Keratinocyte (primary cell): ENCODE measurements around the gene ZNRD2. TPM values are rescaled to one million over a fixed set of nuclear protein-coding genes. Genes with fewer than 3 reads are reported as not detected.

Experiments used
- DNase-seq: peaks from one replicate; pipeline ENCODE4 v3.0.0-alpha.2; 2011; ENCODE audit warnings: low read depth, missing footprints, low spot score
- FAIRE-seq: peaks from 2 replicates; lab custom pipeline; 2011; peaks lifted over from hg19 to GRCh38; lab: Jason Lieb, UNC
- H2AFZ ChIP-seq: 2 replicates; pipeline ENCODE4 v1.6.0; 2012; ENCODE audit warnings: low read length, control low read depth, inconsistent platforms; ENCODE audit not compliant: control insufficient read depth
- H3K27ac ChIP-seq: 2 replicates; pipeline ENCODE4 v1.5.1; 2011; ENCODE audit warnings: low read length; ENCODE audit not compliant: control insufficient read depth, insufficient read depth
- H3K27me3 ChIP-seq: 3 replicates; pipeline ENCODE4 v1.6.0; 2011; ENCODE audit warnings: low read length; ENCODE audit not compliant: control insufficient read depth, insufficient read depth; ENCODE audit errors: extremely low read depth
- H3K36me3 ChIP-seq, 2 experiments: 2 replicates in 1 of 2; 3 replicates in 1 of 2; pipeline ENCODE4 v1.5.1; 2011; ENCODE audit warnings: low read length in 2 of 2, mild to moderate bottlenecking in 1 of 2; ENCODE audit not compliant: control insufficient read depth in 2 of 2, insufficient read depth in 2 of 2; ENCODE audit errors: extremely low read depth in 1 of 2
- H3K4me1 ChIP-seq: 3 replicates; pipeline ENCODE4 v1.5.1; 2011; ENCODE audit warnings: low read length; ENCODE audit not compliant: control insufficient read depth, insufficient read depth; ENCODE audit errors: extremely low read depth
- H3K4me2 ChIP-seq: 3 replicates; pipeline ENCODE4 v1.6.0; 2011; ENCODE audit warnings: low read depth, low read length; ENCODE audit not compliant: control insufficient read depth, insufficient read depth; ENCODE audit errors: extremely low read depth
- H3K4me3 ChIP-seq, 3 experiments: fragments of 200-600 bp in 1 of 3; sonication (generic) in 1 of 3; 2 replicates in 2 of 3; 3 replicates in 1 of 3; pipeline ENCODE4 v1.5.1; 2011 to 2016; ENCODE audit warnings: low read length in 3 of 3, mild to moderate bottlenecking in 3 of 3, control low read depth in 2 of 3, inconsistent platforms in 1 of 3, low read depth in 1 of 3, mixed read lengths in 1 of 3, mixed run types in 1 of 3, moderate library complexity in 1 of 3; ENCODE audit not compliant: control insufficient read depth in 2 of 3, insufficient read depth in 2 of 3; ENCODE audit errors: extremely low read depth in 1 of 3
- H3K79me2 ChIP-seq: 2 replicates; pipeline ENCODE4 v1.6.0; 2012; ENCODE audit warnings: low read length; ENCODE audit not compliant: control insufficient read depth, insufficient read depth
- H3K9ac ChIP-seq: 3 replicates; pipeline ENCODE4 v1.6.0; 2011; ENCODE audit warnings: low read length; ENCODE audit not compliant: control insufficient read depth, insufficient read depth; ENCODE audit errors: extremely low read depth
- H3K9me1 ChIP-seq: 3 replicates; pipeline ENCODE4 v1.6.0; 2011; ENCODE audit warnings: low read length; ENCODE audit not compliant: control insufficient read depth, insufficient read depth; ENCODE audit errors: extremely low read depth
- H3K9me3 ChIP-seq: 2 replicates; pipeline ENCODE4 v1.5.1; 2012; ENCODE audit warnings: low read depth, low read length; ENCODE audit not compliant: control insufficient read depth
- H4K20me1 ChIP-seq: 3 replicates; pipeline ENCODE4 v1.6.0; 2011; ENCODE audit warnings: low read length; ENCODE audit not compliant: control insufficient read depth, insufficient read depth; ENCODE audit errors: extremely low read depth
- CTCF ChIP-seq, 3 experiments: IDR thresholded peaks in 1 of 3; conservative IDR thresholded peaks in 1 of 3; optimal IDR thresholded peaks in 1 of 3; 2 replicates in 2 of 3; 3 replicates in 1 of 3; pipeline versions ENCODE3 to v1.5.1; 2011; ENCODE audit warnings: low read length in 3 of 3, mild to moderate bottlenecking in 3 of 3, moderate library complexity in 2 of 3, control low read depth in 1 of 3, inconsistent platforms in 1 of 3; ENCODE audit not compliant: insufficient read depth in 2 of 3; ENCODE audit errors: extremely low read depth in 1 of 3
- EZH2 ChIP-seq: IDR thresholded peaks from one replicate; pipeline ENCODE4 v1.6.1; 2012; ENCODE audit warnings: inconsistent platforms, mild to moderate bottlenecking, low read length, moderate library complexity
- dilution Hi-C: fragments of 300-500 bp; cut with MboI; formaldehyde crosslinking; loops from one replicate; pipeline ENCODE4 v1.7.0; 2020; ENCODE audit warnings: low sequenced_read_pairs; ENCODE audit not compliant: extremely low pct_ligation_motif_present
- polyA plus RNA-seq, 5 experiments: library from polyadenylated mRNA; depleted of rRNA in 3 of 5; stranded (reverse) in 3 of 5; stranded (forward) in 1 of 5; unstranded in 1 of 5; fragments of >200 nt; gene quantifications; 1 replicate in 1 of 5; 2 replicates in 3 of 5; 3 replicates in 1 of 5; pipeline versions ENCODE4 v1.2.1 to v1.2.3, GENCODE V29; 2011 to 2012; ENCODE audit warnings: missing spikeins in 2 of 5, low read depth in 1 of 5, low replicate concordance in 1 of 5

ZNRD2 gene
- polyA plus RNA-seq, 1 donor (not counting 4 experiments of a cell fraction or from before 2014, with no cell fraction given), result 33.6 TPM

DNA sequence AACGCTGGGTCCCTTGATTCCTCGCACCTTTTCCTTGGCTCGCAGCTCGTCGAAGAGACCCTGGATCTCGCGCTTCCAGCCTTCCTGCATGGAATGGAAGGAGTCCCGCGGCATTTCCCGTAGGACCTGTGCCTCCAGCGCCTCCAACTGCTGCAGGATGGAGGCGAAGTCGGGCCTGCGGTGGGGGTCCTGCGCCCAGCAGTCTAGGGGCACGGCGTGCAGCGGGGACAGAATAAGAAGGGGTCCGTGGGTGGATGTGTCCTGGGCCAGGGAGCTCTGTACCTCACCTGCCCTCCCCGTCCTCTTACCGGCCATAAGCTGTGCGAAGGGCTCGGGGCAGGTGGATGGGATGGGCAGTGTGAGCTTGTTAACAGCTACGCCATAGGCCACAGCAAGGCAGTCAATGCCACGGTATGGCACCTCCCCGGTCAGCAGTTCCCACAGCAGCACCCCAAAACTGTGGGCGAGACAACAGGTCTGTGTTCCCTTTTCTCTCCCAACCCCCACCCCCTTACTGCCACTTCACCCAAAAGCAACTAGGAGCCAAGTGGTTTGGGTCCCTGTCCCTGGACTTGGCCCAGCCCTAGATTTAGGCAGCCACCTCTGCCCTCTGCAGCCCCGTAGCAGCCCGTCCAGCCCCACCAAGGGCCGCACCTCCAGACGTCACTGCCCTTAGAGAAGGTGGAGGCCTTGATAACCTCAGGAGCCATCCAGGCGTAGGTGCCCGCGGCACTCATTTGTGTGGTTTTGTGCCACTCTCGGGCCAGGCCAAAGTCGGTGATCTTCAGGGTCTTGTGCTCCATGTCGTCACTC is 37.5 kb downstream of the ZNRD2 start:
- TF ChIP-seq EZH2, result no peak
- no peak for TF ChIP-seq CTCF (optimal IDR thresholded peaks at IDR 0.05 in 1 of 3, IDR thresholded peaks at IDR 0.05 in 1 of 3, conservative IDR thresholded peaks at IDR 0.05 in 1 of 3; ENCODE audit: extremely low read depth in 1 of 3, insufficient read depth in 2 of 3, low read length in 3 of 3)
- Histone ChIP-seq H3K9me1 (no peaks in the 10 kb centered on the region), H3K27ac (no peak overlapping the region), H3K4me3 (peak overlapping the region in 1 of 3 experiments; percentile 34), H3K4me2 (peak overlapping the region; percentile 58), H3K4me1 (peaks cover 18% of the 10 kb centered on the region), H3K36me3 (peaks cover 26 to 27% of the 10 kb centered on the region in 2 experiments), H3K27me3 (no peaks in the 10 kb centered on the region), H2AFZ (no peak overlapping the region), H3K79me2 (peaks cover 23% of the 10 kb centered on the region), H3K9me3 (no peaks in the 10 kb centered on the region), H3K9ac (no peak overlapping the region), H4K20me1 (no peaks in the 10 kb centered on the region)
- DNase-seq (no peak), FAIRE-seq (no peak)
- dilution Hi-C loops, result no loop called here

- Histone ChIP-seq H3K9me3 (no peaks in the 10 kb centered on the region), H3K4me1 (peaks cover 24% of the 10 kb centered on the region), H3K27ac (no peak overlapping the region), H3K9ac (no peak overlapping the region), H3K4me3 (no peak overlapping the region), H3K4me2 (no peak overlapping the region), H2AFZ (no peak overlapping the region), H4K20me1 (no peaks in the 10 kb centered on the region), H3K79me2 (peaks cover 36% of the 10 kb centered on the region), H3K9me1 (no peaks in the 10 kb centered on the region), H3K36me3 (peaks cover 23 to 30% of the 10 kb centered on the region in 2 experiments), H3K27me3 (no peaks in the 10 kb centered on the region)
- TF ChIP-seq EZH2 (no peak), CTCF (optimal IDR thresholded peaks at IDR 0.05 in 1 of 3, IDR thresholded peaks at IDR 0.05 in 1 of 3, conservative IDR thresholded peaks at IDR 0.05 in 1 of 3; ENCODE audit: extremely low read depth in 1 of 3, insufficient read depth in 2 of 3, low read length in 3 of 3) (no peak)
- no peak for DNase-seq
- no peak for FAIRE-seq
- dilution Hi-C loops, result no loop called here
These were observed 39.0 kb downstream of the ZNRD2 start for GRCh38 chr11:65609229-65609628.
